HL-60 (cell line): ENCODE measurements around the gene MCTS1.
"Not testable (repeated sequence)": the region's sequence is repeated elsewhere in the genome, so short reads cannot be mapped to it uniquely, and the experiment has no call there.

Source experiments
- DNase-seq, 2 experiments: peaks; one replicate each; pipeline ENCODE4 v3.0.0-alpha.2; 2010 to 2020; ENCODE audit warnings: low read depth in 1 of 2, low spot score in 1 of 2
- H3K27ac ChIP-seq: fragments of 250-450 bp; sonication (Bioruptor Pico); replicated peaks from 2 replicates; pipeline ENCODE4 v1.5.1; 2020; ENCODE audit warnings: mild to moderate bottlenecking, moderate library complexity
- H3K27me3 ChIP-seq: fragments of 250-450 bp; sonication (Bioruptor Pico); 2 replicates; pipeline ENCODE4 v1.5.1; 2021; ENCODE audit warnings: mild to moderate bottlenecking, moderate library complexity; ENCODE audit not compliant: insufficient read depth, poor library complexity, severe bottlenecking
- H3K4me3 ChIP-seq: replicated peaks from 2 replicates; pipeline ENCODE4 v1.5.1; 2011; ENCODE audit warnings: mild to moderate bottlenecking, control low read depth, low read length; ENCODE audit not compliant: insufficient read depth
- CTCF ChIP-seq: IDR thresholded peaks from one replicate; pipeline ENCODE4 v1.5.1; 2011; ENCODE audit warnings: low read length, control low read depth, inconsistent platforms; ENCODE audit not compliant: insufficient read depth
- GABPA ChIP-seq: IDR thresholded peaks from 2 replicates; pipeline ENCODE4 v1.6.1; 2012; ENCODE audit warnings: low read depth
- POLR2AphosphoS5 ChIP-seq: IDR thresholded peaks from 2 replicates; pipeline ENCODE4 v1.6.1; 2012; ENCODE audit warnings: low read depth
- REST ChIP-seq: IDR thresholded peaks from 2 replicates; pipeline ENCODE4 v1.6.1; 2012; ENCODE audit warnings: low read depth; ENCODE audit not compliant: insufficient replicate concordance
- SPI1 ChIP-seq: IDR thresholded peaks from 2 replicates; pipeline ENCODE4 v1.6.1; 2012; ENCODE audit warnings: low read depth, mild to moderate bottlenecking, borderline replicate concordance

The MCTS1 gene

GRCh38 chrX:120647127-120647526, 43.2 kb downstream of the MCTS1 start:
- no peak for DNase-seq
- H3K4me3 ChIP-seq, result no peak overlapping the region
- TF ChIP-seq GABPA (no peak), CTCF (no peak), POLR2AphosphoS5 (no peak), REST (no peak), SPI1 (no peak)
- H3K27me3 ChIP-seq, result no peaks in the 10 kb centered on the region
- no peak overlapping the region for H3K27ac ChIP-seq

GRCh38 chrX:120652256-120652655, 48.4 kb downstream of the MCTS1 start:
- H3K27me3 ChIP-seq, H3K27ac ChIP-seq: not testable (repeated sequence)

GRCh38 chrX:120653000-120653399, 49.1 kb downstream of the MCTS1 start:
- no peak for DNase-seq
- TF ChIP-seq SPI1 (no peak), GABPA (no peak), CTCF (no peak), POLR2AphosphoS5 (no peak), REST (no peak)
- Histone ChIP-seq H3K27me3 (no peaks in the 10 kb centered on the region), H3K27ac (no peak overlapping the region), H3K4me3 (no peak overlapping the region)

More at GRCh38 chrX:120652256-120652655, 48.4 kb downstream of the MCTS1 start:
- not testable (repeated sequence) for DNase-seq, H3K4me3 ChIP-seq

GRCh38 chrX:120660637-120661036, 56.7 kb downstream of the MCTS1 start:
- DNase-seq, result no peak
- Histone ChIP-seq H3K27me3 (no peaks in the 10 kb centered on the region), H3K4me3 (no peak overlapping the region), H3K27ac (no peak overlapping the region)
- no peak for TF ChIP-seq POLR2AphosphoS5
- TF ChIP-seq CTCF, result no peak
- TF ChIP-seq REST, result no peak
